NCI-H774 (cell line): ENCODE results near the gene HLA-E.
A peak's percentile ranks its signal among the peaks of the same experiment; 100 is the strongest.
"Not testable (repeated sequence)": the region's sequence is repeated elsewhere in the genome, so short reads cannot be mapped to it uniquely, and the experiment has no call there.

Experiments used
- DNase-seq: peaks from one replicate; lab custom pipeline; 2025; lab: John Stamatoyannopoulos, UW

HLA-E gene

DNA sequence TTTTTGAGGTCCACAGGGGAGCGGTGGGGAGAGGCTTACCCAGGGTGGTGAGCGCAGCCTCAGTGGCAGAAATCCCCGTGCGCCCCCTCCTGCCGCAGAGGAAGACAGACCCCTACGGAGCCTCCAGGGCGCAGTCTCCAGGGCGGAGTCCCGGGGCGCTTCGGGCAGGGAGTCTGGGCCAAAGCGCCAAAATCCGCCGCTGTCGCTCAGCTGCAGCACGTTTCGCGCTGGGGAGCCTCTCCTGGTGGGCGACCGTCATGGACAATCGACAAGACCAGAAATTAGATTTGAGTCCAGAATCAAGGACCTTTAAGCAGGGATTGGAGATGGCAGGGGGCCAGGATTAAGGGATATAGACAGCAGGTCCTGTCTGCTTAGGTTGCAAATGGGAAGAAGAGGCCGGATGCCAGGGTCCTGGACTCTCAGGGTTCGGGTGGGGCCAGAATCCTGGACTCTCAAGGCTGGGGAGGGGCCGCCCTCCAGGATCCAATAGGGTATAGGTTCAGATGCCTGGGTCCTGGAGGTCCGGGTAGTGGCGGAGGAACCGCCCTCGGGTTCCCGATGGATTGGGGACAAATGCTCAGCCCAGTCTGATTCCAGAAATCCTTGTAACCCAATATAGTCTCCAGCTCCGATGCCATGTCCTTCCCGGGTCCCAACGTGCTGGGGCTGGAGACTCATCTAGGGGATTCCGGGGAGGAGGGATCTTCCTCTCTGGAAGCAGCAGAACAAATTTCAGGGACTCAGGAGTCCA, 7.9 kb upstream of the HLA-E start:
- no peak for DNase-seq

DNA sequence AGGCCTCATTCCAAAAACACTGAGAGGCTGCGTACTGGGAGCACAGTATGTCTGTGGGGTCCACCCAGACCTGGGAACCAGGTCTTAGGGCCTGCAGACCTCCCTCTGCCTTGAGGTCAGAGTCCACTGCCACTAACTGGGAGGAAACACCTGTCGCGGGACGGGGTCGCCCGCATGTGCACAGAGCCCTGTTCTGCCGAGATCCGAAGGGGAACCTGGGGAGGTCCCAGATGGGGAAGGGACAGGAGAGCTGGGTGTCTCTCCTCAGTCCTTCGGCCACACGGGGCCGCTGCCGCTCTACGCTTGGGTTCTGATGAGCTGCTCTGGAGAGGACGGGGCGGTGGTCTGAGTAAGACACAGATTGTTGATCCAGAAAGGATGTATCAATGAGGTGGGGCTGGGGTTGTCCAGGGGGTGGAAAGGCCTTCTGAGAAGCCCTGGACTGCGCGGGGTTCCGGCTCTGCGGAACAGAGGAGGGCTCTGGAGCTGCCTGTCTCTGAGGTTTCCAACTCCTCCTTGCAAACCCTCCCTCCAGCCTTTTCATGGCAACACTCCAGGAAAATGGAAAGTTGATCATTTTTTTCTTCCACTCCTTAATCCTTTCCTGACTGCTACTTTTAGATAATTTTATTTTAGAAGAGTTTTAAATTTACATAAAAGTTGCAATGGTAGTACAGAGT, 7.2 kb upstream of the HLA-E start:
- not testable (repeated sequence) for DNase-seq

DNA sequence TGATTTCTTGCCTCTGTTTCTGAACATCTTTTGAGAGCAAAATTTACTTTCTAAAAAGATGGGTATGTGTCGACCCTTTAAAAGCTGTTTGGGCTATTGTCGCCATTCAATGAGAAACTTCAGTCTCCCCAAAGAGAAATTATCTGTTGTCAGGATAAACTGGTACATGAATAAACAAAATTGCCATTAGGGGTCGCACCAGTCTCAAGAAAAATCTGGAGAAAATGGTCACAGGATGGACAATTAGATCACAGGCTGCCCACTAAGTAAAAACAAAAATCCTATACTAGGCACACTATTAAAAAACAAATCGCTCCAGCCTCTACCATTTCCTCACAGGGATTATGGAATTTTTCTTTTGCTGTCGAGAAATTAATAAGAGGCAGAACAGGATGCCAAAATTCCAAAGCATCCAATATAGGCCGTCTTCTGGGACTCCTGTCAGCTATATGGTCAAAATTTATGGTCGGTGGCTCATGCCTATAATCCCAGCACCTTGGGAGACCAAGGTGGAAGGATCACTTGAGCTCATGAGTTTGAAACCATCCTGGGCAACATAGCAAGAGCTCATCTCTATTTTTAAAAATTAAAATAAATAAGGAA, 5.5 kb upstream of the HLA-E start:
- DNase-seq = no peak

DNA sequence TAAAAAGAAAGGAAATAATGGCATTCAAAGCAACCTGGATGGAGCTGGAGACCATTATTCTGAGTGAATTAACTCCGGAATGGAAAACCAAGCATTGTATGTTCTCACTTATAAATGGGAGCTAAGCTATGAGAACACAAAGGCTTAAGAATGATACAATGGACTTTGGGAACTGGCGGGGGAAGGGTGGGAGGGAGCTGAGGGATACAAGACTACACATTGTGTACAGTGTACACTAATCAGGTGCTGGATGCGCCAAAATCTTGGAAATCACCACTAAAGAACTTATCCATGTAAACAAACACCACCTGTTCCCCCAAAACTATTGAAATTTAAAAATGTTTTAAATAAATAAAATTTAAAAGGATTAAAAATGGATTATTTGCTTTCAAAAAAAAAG, 4.1 kb upstream of the HLA-E start:
- DNase-seq = no peak

DNA sequence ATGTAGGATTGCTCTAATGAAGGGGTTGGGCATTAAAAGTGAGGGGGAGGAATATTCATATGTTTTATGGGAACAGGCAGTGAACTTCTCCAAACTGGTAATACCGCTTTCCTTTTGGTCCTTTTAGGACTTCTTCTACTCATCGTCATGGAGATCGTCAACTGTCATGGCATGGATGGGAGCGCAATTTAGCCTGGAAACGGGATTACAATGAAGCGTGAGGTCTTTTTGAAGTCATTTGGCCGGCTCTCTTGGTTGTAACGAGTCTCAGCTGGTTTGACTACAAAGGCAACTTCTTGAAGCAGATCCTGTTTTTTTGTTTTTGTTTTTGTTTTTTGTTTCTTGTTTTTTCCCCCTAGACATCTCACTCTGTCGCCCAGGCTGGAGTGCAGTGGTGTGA, 1.4 kb upstream of the HLA-E start:
- no peak for DNase-seq

DNA sequence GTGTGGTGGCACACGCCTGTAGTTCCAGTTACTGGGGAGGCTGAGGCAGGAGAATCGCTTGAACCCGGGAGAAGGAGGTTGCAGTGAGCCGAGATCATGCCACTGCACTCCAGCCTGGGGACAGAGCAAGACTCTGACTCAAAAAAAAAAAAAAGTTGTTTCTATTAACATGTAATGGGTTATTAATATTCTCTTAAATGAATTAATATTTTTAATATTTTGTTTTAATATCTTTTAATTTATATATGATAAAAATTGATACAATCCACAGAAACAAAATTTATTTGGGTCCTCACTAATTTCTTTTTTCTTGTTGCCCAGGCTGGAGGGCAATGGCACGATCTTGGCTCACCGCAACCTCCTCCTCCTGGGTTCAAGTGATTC, 620 bp upstream of the HLA-E start:
- DNase-seq = not testable (repeated sequence)

DNA sequence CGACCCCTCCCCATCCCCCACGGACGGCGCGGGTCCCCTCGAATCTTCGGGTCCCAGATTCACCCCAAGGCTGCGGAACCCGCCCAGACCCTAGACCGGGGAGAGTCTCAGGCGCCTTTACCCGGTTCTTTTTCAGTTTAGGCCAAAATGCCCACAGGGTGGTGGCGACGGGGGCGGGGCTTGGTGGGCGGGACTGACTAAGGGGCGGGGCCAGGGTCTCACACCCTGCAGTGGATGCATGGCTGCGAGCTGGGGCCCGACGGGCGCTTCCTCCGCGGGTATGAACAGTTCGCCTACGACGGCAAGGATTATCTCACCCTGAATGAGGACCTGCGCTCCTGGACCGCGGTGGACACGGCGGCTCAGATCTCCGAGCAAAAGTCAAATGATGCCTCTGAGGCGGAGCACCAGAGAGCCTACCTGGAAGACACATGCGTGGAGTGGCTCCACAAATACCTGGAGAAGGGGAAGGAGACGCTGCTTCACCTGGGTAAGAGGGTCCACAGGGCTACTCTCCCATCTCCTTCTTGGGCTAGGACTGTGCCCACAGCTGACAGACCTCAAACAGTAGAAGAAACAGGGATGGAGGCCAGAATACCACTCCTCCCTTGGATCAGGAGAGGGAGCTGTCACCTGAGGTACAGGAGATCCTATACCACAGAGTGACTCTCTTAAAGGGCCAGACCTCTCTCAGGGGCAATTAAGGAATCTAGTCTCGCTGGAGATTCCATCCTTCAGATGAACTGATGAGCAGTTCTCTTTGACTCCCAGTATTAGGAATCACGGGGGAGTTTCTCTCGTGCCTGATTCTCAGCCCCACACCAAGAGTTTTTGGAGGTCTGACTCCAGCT, 942 bp downstream of the HLA-E start:
- peak; percentile 5 for DNase-seq

DNA sequence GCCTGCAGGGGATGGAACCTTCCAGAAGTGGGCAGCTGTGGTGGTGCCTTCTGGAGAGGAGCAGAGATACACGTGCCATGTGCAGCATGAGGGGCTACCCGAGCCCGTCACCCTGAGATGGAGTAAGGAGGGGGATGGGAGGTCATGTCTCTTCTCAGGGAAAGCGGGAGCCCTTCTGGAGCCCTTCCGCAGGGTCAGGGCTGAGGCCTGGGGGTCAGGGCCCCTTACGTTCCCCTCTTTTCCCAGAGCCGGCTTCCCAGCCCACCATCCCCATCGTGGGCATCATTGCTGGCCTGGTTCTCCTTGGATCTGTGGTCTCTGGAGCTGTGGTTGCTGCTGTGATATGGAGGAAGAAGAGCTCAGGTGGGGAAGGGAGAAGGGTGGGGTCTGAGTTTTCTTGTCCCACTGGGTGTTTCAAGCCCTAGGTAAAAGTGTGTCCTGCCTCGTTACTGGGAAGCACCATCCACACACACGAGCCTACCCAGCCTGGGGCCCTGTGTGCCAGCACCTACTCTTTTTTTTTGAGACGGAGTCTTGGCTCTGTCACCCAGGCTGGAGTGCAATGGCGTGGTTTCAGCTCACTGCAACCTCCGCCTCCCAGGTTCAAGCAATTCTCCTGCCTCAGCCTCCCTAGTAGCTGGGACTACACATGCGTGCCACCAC, 2.1 kb downstream of the HLA-E start:
- DNase-seq = not testable (repeated sequence)

DNA sequence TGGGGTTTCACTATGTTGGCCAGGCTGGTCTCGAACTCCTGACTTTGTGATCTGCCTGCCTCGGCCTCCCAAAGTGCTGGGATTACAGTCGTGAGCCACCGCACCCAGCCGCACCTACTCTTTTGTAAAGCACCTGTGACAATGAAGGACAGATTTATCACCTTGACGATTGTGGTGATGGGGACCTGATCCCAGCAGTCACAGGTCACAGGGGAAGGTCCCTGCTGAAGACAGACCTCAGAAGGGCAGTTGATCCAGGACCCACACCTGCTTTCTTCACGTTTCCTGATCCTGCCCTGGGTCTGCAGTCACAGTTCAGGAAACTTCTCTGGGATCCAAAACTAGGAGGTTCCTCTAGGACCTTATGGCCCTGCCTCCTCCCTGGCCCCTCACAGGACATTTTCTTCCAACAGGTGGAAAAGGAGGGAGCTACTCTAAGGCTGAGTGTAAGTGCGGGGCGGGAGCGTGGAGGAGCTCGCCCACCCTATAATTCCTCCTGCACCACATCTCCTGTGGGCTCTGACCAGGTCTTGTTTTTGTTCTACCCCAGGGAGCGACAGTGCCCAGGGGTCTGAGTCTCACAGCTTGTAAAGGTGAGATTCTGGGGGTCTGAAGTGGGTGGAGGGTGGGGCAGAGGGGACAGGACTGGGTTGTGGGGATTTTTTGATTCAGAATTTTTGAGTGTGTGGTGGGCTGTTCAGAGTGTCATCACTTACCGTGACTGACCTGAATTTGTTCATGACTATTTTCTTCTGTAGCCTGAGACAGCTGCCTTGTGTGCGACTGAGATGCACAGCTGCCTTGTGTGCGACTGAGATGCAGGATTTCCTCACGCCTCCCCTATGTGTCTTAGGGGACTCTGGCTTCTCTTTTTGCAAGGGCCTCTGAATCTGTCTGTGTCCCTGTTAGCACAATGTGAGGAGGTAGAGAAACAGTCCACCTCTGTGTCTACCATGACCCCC, 3.0 kb downstream of the HLA-E start:
- no peak for DNase-seq

DNA sequence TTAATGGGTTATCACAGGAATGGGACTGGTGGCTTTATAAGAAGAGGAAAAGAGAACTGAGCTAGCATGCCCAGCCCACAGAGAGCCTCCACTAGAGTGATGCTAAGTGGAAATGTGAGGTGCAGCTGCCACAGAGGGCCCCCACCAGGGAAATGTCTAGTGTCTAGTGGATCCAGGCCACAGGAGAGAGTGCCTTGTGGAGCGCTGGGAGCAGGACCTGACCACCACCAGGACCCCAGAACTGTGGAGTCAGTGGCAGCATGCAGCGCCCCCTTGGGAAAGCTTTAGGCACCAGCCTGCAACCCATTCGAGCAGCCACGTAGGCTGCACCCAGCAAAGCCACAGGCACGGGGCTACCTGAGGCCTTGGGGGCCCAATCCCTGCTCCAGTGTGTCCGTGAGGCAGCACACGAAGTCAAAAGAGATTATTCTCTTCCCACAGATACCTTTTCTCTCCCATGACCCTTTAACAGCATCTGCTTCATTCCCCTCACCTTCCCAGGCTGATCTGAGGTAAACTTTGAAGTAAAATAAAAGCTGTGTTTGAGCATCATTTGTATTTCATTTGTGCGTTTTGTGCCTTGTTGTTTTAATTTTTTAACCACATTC, 4.4 kb downstream of the HLA-E start:
- no peak for DNase-seq

DNA sequence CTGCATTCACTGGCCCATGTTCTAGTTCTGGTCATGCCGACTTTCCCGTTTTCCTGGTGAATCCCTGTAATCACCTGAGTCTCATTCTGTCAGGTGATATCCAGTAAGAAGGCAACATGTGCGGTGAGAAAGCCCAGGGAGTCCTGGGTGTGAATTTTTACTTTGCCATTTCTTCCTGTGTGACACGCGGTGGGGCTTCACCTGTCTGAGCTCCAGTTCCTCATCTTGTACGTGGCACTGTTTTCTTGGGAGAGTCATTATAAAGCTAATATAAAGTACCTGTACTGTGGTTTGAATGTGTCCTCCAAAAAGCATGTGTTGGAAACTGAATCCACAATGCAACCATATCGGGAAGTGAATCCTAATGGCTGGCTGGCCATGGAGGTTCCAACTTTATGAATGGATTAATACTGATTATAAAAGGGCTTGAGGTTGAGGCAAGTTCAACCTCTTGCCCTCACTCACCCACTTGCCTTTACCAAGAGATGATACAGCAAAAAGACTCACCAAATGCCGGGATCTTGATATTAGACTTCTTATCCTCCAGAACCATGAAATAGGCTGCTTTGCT, 5.1 kb downstream of the HLA-E start:
- no peak for DNase-seq

DNA sequence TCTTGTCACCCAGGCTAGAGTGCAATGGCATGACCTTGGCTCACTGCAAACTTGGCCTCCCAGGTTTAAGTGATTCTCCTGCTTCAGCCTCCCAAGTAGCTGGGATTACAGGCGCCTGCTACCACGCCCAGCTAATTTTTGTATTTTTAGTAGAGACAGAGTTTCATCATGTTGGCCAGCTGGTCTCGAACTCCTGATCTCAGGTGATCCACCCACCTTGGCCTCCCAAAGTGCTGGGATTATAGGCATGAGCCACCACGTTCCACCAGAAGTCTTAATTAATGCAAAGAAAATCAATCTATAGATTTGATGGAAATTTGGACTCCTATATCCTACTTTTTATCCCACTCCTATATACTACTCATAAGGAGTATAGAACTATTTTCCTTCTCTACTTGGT, 5.8 kb downstream of the HLA-E start:
- DNase-seq = not testable (repeated sequence)

DNA sequence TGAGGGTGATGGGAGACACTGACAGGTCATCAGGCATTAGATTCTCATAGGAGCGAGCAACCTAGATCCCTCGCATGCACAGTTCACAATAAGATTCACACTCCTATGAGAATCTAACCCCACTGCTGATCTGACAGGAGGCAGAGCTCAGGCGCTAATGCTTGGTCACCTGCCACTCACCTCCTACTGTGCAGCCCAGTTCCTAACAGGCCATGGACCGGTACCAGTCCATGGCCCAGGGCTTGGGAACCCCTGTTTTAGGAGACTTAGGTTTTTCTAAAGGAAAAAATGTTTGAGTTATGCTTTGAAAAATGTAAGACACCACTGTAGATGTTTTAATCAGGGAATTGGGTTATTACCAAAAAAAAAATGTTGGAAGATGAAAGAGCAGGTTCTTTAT, 6.7 kb downstream of the HLA-E start:
- no peak for DNase-seq

DNA sequence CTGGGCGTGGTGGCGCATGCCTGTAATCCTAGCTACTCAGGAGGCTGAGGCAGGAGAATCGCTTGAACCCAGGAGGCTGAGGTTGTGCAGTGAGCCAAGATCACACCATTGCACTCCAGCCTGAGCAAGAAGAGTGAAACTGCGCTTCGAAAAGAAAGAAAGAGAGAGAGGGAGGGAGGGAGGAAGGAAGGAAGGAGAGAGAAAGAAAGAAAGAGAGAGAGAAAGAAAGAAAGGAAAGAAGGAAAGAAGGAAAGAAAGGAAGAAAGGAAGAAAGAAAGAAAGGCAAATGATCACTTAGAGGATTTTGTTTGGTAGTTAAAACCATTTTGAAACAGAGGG, 7.9 kb downstream of the HLA-E start:
- DNase-seq = not testable (repeated sequence)

DNA sequence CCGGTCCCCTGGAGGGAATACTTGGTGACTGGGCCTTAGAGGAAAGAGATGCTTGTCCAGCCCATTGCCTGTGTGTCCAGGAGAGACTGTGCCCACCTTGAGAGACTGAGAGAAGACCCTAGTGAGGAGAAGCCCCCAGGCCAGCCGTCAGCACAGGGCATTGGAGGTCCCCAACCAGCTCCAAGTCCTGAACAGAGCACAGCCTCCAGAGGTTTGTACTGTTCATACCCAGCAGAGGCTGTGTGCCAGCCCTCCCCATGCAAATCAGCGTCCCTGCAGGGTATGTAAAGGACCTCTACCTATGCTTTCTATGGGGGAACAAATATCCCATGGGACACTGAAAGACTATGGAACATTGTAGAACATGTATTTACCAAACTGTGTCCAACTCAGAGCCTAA, 8.4 kb downstream of the HLA-E start:
- no peak for DNase-seq

DNA sequence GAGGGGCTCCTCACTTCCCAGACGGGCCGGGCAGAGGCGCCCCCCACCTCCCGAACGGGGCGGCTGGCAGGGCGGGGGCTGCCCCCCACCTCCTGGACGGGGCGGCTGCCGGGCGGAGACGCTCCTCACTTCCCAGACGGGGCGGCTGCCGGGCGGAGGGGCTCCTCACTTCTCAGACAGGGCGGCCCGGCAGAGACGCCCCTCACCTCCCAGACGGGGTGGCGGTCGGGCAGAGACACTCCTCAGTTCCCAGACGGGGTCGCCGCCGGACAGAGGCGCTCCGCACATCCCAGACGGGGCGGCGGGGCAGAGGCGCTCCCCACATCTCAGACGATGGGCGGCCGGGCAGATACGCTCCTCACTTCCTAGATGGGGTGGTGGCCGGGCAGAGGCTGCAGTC, 9.4 kb downstream of the HLA-E start:
- DNase-seq = not testable (repeated sequence)

DNA sequence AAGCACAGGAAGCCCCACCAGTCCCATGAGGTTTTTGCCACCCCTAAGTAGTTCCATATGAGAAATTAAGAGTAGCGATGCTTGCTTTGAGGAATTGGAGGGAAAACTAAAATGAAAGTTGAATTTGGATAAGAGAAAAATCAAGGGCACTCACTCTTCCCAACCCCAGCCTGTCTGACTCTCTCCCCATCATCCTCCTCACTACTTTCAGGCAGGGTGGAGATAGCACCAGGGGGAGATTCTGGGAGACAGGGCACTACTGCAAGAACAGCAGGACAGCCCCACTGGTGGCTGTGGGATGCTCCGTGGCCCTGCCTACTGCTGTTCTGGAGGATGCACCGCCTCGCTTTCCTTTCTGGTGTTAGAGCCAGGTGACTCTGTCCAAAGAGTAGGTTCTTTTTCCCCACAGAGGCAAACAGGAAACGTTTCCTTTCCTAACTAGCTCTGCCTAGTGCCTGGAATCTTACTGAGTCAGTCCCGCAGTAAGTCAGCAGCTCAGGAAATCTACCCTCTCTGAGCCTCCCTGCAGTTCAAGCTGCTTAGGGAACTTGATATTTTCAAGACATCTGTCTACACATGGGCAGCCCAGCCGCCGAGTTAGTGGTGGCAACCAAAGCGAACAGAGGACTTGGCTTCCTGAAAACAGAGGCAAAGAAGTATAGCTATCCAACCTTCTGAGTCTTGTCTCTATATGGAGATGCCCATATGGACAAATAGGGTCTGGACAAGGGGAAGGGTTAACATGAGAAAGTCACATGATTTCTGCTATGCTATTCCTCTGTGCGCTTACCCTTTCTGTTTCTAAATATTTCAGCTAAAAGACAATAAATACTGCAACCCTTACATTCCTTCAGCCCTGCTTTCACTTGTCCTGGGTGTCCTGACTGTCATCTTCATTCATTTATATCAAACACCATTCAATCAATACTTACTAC, 11.4 kb downstream of the HLA-E start:
- no peak for DNase-seq

DNA sequence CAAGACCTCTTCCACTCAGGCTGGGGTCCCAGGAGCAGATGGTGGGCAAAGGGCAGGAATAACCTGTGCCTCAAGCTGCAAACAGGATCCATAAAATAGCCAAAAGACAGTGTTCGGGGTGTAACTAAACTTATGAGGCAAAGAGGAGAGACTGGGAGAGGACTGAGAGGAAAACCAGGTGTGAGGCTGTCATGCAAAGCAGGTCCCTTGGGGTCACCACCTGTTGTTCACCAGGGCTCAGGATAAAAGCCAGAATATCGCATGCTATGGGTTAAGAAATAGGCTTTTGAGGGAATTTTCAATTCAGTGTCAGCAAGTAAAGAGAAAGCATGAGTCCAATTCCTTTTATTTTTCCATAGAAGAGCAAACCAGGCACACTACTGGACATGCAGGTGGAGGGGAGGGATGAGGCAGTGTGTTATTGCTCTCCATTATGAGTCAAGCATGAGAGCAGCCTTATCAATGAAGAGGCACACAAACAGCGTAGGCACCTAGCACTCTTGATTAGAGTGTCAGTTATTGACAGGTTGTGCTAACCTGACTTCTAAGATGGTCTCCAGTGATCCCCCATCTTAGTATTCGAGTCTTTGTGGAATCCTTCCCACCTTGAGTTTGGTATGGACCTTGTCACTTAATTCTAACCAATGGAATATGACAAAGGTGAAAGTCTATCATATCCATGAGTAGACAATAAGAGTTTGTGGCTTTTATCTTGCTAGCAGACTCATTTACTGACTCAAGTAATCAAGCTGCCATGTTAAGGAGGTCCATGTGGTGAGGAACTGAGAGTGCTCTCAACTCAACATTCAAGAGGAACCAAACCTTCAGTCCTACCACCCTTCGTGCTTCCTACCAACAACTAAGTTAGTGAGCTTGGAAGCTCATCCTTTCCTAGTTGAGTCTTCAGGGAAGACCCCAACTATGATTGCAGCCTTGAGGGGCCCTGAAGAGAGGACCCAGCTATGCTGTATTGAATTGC, 18.8 kb downstream of the HLA-E start:
- no peak for DNase-seq
